PFSK-1 (cell line): ENCODE results near the gene SMIM10L2A.

Source experiments
- FOXP2 ChIP-seq: optimal IDR thresholded peaks from 2 replicates; pipeline ENCODE3; 2011; ENCODE audit warnings: borderline replicate concordance, control low read depth, inconsistent platforms; ENCODE audit not compliant: insufficient read depth; ENCODE audit errors: extremely low read length, extremely low read depth
- POLR2AphosphoS5 ChIP-seq: IDR thresholded peaks from 2 replicates; pipeline ENCODE4 v1.6.1; 2012; ENCODE audit warnings: low read depth, mild to moderate bottlenecking, control low read depth, low read length, moderate library complexity
- SIN3A ChIP-seq: IDR thresholded peaks from 2 replicates; pipeline ENCODE4 v1.6.1; 2012; ENCODE audit warnings: mild to moderate bottlenecking, low read length, moderate library complexity, borderline replicate concordance; ENCODE audit not compliant: insufficient read depth
- TAF1 ChIP-seq: IDR thresholded peaks from 2 replicates; pipeline ENCODE4 v1.6.1; 2012; ENCODE audit warnings: low read length, control low read depth, borderline replicate concordance; ENCODE audit not compliant: insufficient read depth
- TF ChIP-seq, protein P1 (sequence below), 2 experiments: IDR thresholded peaks; 2 replicates each; pipeline versions ENCODE4 v1.6.1 to v1.8.0; 2011 to 2012; ENCODE audit warnings: low read depth in 2 of 2, low read length in 2 of 2, control low read depth in 1 of 2, inconsistent platforms in 1 of 2, mild to moderate bottlenecking in 1 of 2, moderate library complexity in 1 of 2; ENCODE audit not compliant: insufficient read depth in 1 of 2

The SMIM10L2A gene

DNA sequence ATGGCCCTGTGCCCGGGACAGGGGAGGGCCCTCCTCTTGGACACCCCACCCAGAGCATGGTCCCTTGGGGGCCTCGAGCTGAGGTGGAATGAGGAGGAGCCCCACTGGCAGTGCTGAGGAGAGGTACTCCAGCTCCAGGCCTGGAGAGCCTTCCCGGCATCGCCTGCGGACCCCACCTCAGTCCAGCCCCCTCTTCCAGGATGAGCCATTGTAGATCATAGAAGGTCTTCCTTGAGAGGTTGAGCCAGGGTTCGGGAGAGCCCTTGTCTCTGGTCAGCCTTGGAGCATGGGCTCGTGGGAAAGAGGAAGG is 16.9 kb downstream of the SMIM10L2A start:
- TF ChIP-seq FOXP2 (no peak), TAF1 (no peak), SIN3A (no peak), POLR2AphosphoS5 (no peak)
- TF ChIP-seq, protein P1, sequence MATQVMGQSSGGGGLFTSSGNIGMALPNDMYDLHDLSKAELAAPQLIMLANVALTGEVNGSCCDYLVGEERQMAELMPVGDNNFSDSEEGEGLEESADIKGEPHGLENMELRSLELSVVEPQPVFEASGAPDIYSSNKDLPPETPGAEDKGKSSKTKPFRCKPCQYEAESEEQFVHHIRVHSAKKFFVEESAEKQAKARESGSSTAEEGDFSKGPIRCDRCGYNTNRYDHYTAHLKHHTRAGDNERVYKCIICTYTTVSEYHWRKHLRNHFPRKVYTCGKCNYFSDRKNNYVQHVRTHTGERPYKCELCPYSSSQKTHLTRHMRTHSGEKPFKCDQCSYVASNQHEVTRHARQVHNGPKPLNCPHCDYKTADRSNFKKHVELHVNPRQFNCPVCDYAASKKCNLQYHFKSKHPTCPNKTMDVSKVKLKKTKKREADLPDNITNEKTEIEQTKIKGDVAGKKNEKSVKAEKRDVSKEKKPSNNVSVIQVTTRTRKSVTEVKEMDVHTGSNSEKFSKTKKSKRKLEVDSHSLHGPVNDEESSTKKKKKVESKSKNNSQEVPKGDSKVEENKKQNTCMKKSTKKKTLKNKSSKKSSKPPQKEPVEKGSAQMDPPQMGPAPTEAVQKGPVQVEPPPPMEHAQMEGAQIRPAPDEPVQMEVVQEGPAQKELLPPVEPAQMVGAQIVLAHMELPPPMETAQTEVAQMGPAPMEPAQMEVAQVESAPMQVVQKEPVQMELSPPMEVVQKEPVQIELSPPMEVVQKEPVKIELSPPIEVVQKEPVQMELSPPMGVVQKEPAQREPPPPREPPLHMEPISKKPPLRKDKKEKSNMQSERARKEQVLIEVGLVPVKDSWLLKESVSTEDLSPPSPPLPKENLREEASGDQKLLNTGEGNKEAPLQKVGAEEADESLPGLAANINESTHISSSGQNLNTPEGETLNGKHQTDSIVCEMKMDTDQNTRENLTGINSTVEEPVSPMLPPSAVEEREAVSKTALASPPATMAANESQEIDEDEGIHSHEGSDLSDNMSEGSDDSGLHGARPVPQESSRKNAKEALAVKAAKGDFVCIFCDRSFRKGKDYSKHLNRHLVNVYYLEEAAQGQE (IDR thresholded peaks at IDR 0.05; ENCODE audit: insufficient read depth in 1 of 2, low read depth in 2 of 2, low read length in 2 of 2), result no peak

DNA sequence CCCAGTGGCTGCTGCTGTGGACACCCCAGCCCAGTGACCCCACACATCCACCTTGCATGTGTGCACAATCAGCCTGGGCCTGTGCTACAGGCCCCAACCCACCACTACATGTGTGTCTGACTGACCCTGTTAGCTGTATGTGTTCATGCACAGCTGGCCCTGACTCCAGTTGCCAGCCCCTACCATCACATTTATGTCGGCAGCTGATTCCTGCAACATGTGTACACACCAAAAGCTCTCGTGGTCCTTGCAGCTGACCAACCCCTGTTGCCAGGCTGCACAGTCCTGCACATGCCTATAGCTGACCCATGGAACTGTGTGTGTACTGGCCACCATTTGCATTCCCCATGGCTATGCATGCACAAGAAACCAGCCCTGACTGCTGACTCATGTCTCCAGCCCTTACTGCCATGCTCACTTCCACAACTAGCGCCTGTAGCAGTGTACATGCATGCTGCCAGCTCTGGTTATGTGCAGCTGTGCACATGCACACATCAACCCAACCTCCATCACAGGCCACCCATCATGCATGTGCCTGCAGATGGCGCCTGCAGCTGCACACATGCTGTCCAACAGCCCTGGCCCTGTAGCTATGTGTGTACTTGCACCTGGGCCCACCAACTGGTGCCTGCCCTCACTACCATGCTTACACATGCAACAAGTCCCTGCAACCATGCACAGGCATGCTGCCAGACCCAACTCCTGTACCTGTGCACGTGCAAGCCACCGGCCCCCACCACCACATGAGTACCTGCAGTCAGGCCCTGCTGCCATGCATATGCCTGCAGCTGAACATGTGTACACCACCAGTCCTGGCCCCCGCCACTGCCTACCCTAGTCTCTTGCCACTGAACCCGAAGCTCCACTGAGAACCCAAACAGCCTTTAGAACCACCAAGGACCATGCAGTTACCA is 28.1 kb downstream of the SMIM10L2A start:
- TF ChIP-seq SIN3A (no peak), POLR2AphosphoS5 (no peak), FOXP2 (no peak), TAF1 (no peak)

DNA sequence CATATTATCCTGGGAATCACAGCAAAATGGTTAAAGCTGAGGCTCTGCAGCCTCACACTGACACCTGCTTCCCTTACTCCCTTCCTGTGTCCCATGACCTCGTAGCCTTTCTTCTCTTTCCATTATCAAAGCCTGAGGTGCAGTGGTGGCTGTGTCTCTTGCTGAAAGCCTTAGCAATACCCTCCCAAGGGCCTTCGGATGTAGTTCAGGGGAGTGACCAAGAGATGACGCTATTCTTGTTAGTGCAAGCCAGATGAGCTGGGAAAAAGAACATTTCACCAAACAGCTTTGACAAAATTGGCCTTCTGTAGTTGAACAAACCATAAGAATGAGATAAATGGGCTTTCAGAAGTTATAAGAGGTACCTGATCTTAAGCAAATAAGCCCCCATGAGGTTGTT is 31.6 kb downstream of the SMIM10L2A start:
- TF ChIP-seq POLR2AphosphoS5 (no peak), SIN3A (no peak)

DNA sequence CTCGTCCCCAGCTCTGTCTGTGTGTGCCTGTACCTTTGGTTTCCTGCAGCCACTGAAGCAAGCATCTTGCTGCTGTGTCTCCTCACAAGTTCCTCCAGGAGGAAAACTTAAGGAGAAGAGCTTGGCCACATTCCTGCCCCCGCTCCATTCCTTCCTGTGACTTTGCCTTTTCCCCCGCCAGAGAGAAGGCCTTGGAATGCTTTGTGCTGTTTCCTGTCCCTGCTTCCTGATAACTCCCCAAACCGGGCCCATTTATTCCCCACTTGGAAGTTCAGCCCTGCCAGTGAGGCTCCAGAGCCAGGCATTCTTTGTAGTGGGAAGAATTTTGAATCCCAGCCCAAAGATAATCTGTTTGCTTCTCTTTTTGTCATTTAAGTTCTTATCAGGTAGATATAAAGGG is 33.1 kb downstream of the SMIM10L2A start:
- TF ChIP-seq FOXP2 (no peak), TAF1 (no peak), SIN3A (no peak), POLR2AphosphoS5 (no peak)
- TF ChIP-seq, protein P1 (IDR thresholded peaks at IDR 0.05; ENCODE audit: insufficient read depth in 1 of 2, low read depth in 2 of 2, low read length in 2 of 2), result no peak

DNA sequence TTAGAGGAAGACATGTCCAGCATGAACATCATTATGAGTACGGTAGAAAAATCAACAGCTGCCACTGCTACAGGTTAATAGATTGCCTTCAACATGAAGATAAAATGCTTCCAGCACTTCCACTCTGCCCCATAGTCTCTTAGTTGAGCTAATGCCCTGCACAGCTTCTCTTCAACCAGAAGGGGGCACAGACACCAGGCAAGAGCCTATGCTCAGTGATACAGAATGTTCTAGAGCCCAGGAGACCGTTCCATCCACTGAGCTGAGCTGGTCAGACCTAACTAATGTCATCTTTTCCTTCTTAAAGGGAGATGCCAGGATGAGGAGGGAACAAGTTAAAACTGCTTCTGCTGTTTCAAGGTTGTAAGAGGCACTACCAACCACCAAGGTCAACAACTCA is 42.2 kb downstream of the SMIM10L2A start:
- TF ChIP-seq, protein P1 (IDR thresholded peaks at IDR 0.05; ENCODE audit: insufficient read depth in 1 of 2, low read depth in 2 of 2, low read length in 2 of 2), result no peak
- TF ChIP-seq FOXP2 (no peak), SIN3A (no peak), TAF1 (no peak), POLR2AphosphoS5 (no peak)

DNA sequence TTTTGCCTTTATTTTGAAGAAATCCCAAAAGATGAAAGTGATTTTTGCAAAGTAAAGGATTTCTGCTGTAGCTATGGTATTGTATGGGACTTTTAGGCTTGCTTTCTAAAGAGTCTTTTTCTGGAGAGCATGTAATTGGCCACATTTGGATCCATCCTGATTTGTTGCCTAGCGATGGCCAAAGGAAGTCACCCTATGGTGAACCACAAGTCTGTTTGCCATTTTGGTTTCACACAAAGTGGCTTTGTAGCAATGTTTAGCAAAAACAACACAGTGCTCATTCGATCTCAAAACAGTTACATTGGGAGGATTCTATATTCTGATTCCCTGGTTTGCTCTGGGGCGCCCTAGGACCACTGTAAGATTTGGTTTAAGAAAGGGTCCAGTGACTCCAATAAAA is 54.6 kb downstream of the SMIM10L2A start:
- TF ChIP-seq, protein P1 (IDR thresholded peaks at IDR 0.05; ENCODE audit: insufficient read depth in 1 of 2, low read depth in 2 of 2, low read length in 2 of 2), result no peak
- no peak for TF ChIP-seq FOXP2
